Endometrium (tissue), 2 donors: ENCODE results near the gene ATP8B4.

Experiments
- FAIRE-seq: peaks from 2 replicates; lab custom pipeline; 2012; peaks lifted over from hg19 to GRCh38; lab: Jason Lieb, UNC
- donor health status: control.
- donor health status: control.

The ATP8B4 gene

GRCh38 chr15:49855917-49856637 lies 263.0 kb downstream of the ATP8B4 start:
- peak; percentile 64 for FAIRE-seq

- no peak for FAIRE-seq
Observed at GRCh38 chr15:49852756-49853155, 266.3 kb downstream of the ATP8B4 start.

GRCh38 chr15:49848807-49849206 lies 270.2 kb downstream of the ATP8B4 start:
- FAIRE-seq, result no peak

GRCh38 chr15:49848282-49848724 lies 270.7 kb downstream of the ATP8B4 start:
- no peak for FAIRE-seq

GRCh38 chr15:49847423-49848281 lies 271.4 kb downstream of the ATP8B4 start:
- no peak for FAIRE-seq

- no peak for FAIRE-seq
Observed at GRCh38 chr15:49844390-49844789, 274.6 kb downstream of the ATP8B4 start.

- FAIRE-seq, result no peak
Observed at GRCh38 chr15:49843725-49844124, 275.3 kb downstream of the ATP8B4 start.

- no peak for FAIRE-seq
Observed at GRCh38 chr15:49842031-49842730, 276.9 kb downstream of the ATP8B4 start.

- no peak for FAIRE-seq
Observed at GRCh38 chr15:49832511-49832910, 286.5 kb downstream of the ATP8B4 start.

GRCh38 chr15:49831206-49831965 lies 287.6 kb downstream of the ATP8B4 start:
- no peak for FAIRE-seq

GRCh38 chr15:49830391-49830790 lies 288.6 kb downstream of the ATP8B4 start:
- FAIRE-seq, result no peak

GRCh38 chr15:49827311-49827710 lies 291.7 kb downstream of the ATP8B4 start:
- no peak for FAIRE-seq

GRCh38 chr15:49826640-49827234 lies 292.3 kb downstream of the ATP8B4 start:
- no peak for FAIRE-seq

- FAIRE-seq, result no peak
Observed at GRCh38 chr15:49824775-49825099, 294.3 kb downstream of the ATP8B4 start.

GRCh38 chr15:49823987-49824774 lies 294.9 kb downstream of the ATP8B4 start:
- FAIRE-seq, result no peak

- FAIRE-seq, result no peak
Observed at GRCh38 chr15:49817100-49817499, 301.9 kb downstream of the ATP8B4 start.

- FAIRE-seq, result no peak
Observed at GRCh38 chr15:49815950-49816349, 303.1 kb downstream of the ATP8B4 start.

- FAIRE-seq, result no peak
Observed at GRCh38 chr15:49815526-49815925, 303.5 kb downstream of the ATP8B4 start.

GRCh38 chr15:49814709-49815108 lies 304.3 kb downstream of the ATP8B4 start:
- no peak for FAIRE-seq

- FAIRE-seq, result no peak
Observed at GRCh38 chr15:49813625-49814024, 305.4 kb downstream of the ATP8B4 start.

- no peak for FAIRE-seq
Observed at GRCh38 chr15:49810720-49811119, 308.3 kb downstream of the ATP8B4 start.
